ENCODE results near the gene PSMA8.
"Not testable (repeated sequence)": the region's sequence is repeated elsewhere in the genome, so short reads cannot be mapped to it uniquely, and the experiment has no call there.

Gene PSMA8

GRCh38 chr18:26237363-26237762 is 103.7 kb downstream of the PSMA8 start:
- not testable (repeated sequence) for DNase-seq (ENCODE audit: low spot score)

GRCh38 chr18:26238718-26239117 is 105.0 kb downstream of the PSMA8 start:
- not testable (repeated sequence) for DNase-seq (ENCODE audit: low spot score)

DNA sequence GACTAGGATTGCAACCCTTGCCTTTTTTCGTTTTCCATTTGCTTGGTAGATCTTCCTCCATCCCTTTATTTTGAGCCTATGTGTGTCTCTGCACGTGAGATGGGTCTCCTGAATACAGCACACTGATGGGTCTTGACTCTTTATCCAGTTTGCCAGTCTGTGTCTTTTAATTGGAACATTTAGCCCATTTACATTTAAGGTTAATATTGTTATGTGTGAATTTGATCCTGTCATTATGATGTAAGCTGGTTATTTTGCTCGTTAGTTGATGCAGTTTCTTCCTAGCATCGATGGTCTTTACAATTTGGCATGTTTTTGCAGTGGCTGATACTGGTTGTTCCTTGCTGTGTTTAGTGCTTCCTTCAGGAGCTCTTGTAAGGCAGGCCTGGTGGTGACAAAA is 108.7 kb downstream of the PSMA8 start:
- not testable (repeated sequence) for DNase-seq (ENCODE audit: low spot score)

Measured in AG08395 (cell line).